ENCODE results near the gene KSR1. TPM values are rescaled to one million over a fixed set of nuclear protein-coding genes. Genes with fewer than 3 reads are reported as not detected.
A peak's percentile ranks its signal among the peaks of the same experiment; 100 is the strongest.
"Not testable (repeated sequence)": the region's sequence is repeated elsewhere in the genome, so short reads cannot be mapped to it uniquely, and the experiment has no call there.

KSR1 gene
- total and polyA plus RNA-seq, 4 donors, result 23.0 to 71.1 (median 47.0) TPM

GRCh38 chr17:27651411-27652345 lies 195.4 kb downstream of the KSR1 start:
- WGBS (ENCODE audit: insufficient coverage), result 61% methylated on average over 12 of the region's 16 CpGs
- DNase-seq (ENCODE audit: low read depth in 4 of 6, low spot score in 6 of 6), result peak in 1 of 6 donors; percentile 31
- Histone ChIP-seq H3K27me3 (ENCODE audit: control insufficient read depth, insufficient read depth, low read length) (no peaks in the 10 kb centered on the region), H3K27ac (ENCODE audit: low read depth, low read length) (no peak overlapping the region), H3K9me3 (ENCODE audit: control insufficient read depth, insufficient read depth, low read length) (no peaks in the 10 kb centered on the region), H3K4me3 (ENCODE audit: low read depth, low read length) (no peak overlapping the region), H3K36me3 (ENCODE audit: control insufficient read depth, insufficient read depth, low read length) (no peaks in the 10 kb centered on the region), H3K4me1 (ENCODE audit: control insufficient read depth, insufficient read depth, low read length) (peaks cover 19% of the 10 kb centered on the region)

DNA sequence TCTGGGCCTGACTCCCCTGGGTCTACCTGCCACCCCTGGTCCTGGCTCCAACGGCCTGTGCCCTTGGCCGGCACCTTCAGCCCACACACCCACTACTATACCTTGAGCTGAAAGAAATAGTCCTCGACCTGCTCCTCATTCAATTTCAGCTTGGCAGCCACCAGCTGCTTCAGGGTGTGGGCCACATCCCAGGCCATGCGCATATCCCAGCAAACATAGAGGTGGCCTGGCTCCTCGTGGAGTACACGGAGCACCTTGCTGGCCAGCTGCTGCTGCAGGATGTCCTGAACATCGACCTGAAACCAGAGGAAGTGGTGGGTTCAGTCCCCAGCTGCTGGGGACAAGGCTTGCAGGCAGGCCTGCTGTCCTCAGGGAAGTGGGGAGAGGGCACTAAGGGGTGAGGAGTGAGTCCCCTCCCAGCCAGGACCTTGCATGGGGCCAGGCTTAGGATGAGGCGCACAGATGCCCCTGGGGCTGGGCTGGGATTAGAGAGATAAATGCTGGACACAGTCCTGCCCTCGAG lies 197.3 kb downstream of the KSR1 start:
- H3K27me3 ChIP-seq (ENCODE audit: control insufficient read depth, insufficient read depth, low read length); DNase-seq (ENCODE audit: low read depth in 4 of 6, low spot score in 6 of 6); H3K4me3 ChIP-seq (ENCODE audit: low read depth, low read length); H3K27ac ChIP-seq (ENCODE audit: low read depth, low read length); H3K9me3 ChIP-seq (ENCODE audit: control insufficient read depth, insufficient read depth, low read length); H3K36me3 ChIP-seq (ENCODE audit: control insufficient read depth, insufficient read depth, low read length): not testable (repeated sequence)
- 88% methylated on average over 7 of the region's 9 CpGs for WGBS (ENCODE audit: insufficient coverage)
- H3K4me1 ChIP-seq (ENCODE audit: control insufficient read depth, insufficient read depth, low read length), result peaks cover 19% of the 10 kb centered on the region

DNA sequence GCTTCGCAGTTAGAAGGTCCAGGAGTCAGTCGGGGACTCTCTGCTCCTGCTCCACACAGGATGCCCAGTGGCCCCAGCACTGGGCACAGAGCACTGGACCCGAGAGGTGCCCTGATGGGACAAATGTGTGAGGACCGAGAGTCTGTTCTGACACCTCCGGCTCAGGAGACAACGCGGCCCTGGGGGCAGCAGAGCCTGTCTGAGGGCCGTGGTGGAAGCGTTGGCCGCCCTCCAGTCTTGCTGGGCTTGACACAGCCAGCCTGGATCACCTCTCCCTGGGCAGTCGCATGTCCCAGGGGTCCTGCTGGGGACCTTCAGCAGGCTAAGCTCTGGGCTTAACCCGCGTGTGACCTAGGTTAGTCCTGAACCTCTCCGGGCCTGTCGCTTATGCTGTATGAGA lies 197.9 kb downstream of the KSR1 start:
- Histone ChIP-seq H3K36me3 (ENCODE audit: control insufficient read depth, insufficient read depth, low read length) (no peaks in the 10 kb centered on the region), H3K9me3 (ENCODE audit: control insufficient read depth, insufficient read depth, low read length) (no peaks in the 10 kb centered on the region), H3K4me1 (ENCODE audit: control insufficient read depth, insufficient read depth, low read length) (peaks cover 17% of the 10 kb centered on the region), H3K27me3 (ENCODE audit: control insufficient read depth, insufficient read depth, low read length) (no peaks in the 10 kb centered on the region), H3K27ac (ENCODE audit: low read depth, low read length) (no peak overlapping the region), H3K4me3 (ENCODE audit: low read depth, low read length) (no peak overlapping the region)
- no peak for DNase-seq (ENCODE audit: low read depth in 4 of 6, low spot score in 6 of 6)
- whole genome bisulfite sequencing (ENCODE audit: insufficient coverage), result 92% methylated on average over 12 of the region's 15 CpGs

DNA sequence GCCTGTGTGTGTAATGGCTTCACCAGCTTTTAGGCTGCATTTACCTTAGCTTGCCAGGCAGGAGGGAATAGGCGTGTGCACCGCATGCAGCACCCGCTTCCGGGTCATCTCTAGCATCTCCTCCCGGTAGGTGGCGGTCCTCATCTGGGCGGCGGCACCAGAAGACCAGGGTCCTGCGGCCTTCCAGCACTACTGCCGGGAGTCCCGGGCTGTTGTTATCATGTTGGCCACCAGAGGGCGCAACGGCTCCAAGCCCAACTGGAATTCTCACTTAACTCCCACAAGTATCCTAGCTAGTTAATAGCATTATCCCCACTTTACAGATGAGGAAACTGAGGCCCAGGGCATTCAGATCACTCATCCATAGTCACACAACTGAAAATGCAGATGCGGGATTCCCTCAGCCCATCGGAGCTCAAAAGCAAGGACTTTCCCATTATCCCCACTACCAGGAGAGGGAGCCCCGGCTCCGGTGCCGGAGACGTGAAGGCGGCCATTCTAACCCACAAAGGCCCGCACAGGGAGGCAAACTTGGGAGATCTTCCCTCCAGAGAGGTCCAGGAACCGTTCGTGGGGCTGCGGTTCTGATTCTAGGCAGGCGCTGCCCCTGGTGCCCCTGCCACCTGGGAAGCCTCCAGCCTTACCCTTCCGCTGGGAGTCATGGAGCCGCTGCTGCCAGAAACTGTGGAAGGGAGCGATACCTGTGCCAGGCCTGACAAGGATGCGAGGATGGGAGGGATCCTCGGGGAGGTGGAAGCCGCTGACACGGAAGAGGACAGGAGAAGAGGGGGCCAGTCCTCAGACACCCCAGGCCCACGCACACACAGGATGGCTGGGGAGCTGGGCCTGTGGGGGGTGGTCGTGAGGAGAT lies 198.6 kb downstream of the KSR1 start:
- Histone ChIP-seq H3K27ac (ENCODE audit: low read depth, low read length) (no peak overlapping the region), H3K4me1 (ENCODE audit: control insufficient read depth, insufficient read depth, low read length) (peaks cover 10% of the 10 kb centered on the region), H3K4me3 (ENCODE audit: low read depth, low read length) (no peak overlapping the region), H3K27me3 (ENCODE audit: control insufficient read depth, insufficient read depth, low read length) (no peaks in the 10 kb centered on the region), H3K36me3 (ENCODE audit: control insufficient read depth, insufficient read depth, low read length) (no peaks in the 10 kb centered on the region), H3K9me3 (ENCODE audit: control insufficient read depth, insufficient read depth, low read length) (no peaks in the 10 kb centered on the region)
- peak in 4 of 6 donors; percentile 31 to 76 (median 52) for DNase-seq (ENCODE audit: low read depth in 4 of 6, low spot score in 6 of 6)
- 47% methylated on average over 27 of the region's 34 CpGs for WGBS (ENCODE audit: insufficient coverage)

- not testable (repeated sequence) for H3K9me3 ChIP-seq (ENCODE audit: control insufficient read depth, insufficient read depth, low read length); H3K4me3 ChIP-seq (ENCODE audit: low read depth, low read length); H3K4me1 ChIP-seq (ENCODE audit: control insufficient read depth, insufficient read depth, low read length); H3K36me3 ChIP-seq (ENCODE audit: control insufficient read depth, insufficient read depth, low read length); H3K27me3 ChIP-seq (ENCODE audit: control insufficient read depth, insufficient read depth, low read length); DNase-seq (ENCODE audit: low read depth in 4 of 6, low spot score in 6 of 6); H3K27ac ChIP-seq (ENCODE audit: low read depth, low read length)
- WGBS (ENCODE audit: insufficient coverage), result 90% methylated on average over 11 of the region's 16 CpGs
Measured at GRCh38 chr17:27655525-27656111, 199.4 kb downstream of the KSR1 start.

DNA sequence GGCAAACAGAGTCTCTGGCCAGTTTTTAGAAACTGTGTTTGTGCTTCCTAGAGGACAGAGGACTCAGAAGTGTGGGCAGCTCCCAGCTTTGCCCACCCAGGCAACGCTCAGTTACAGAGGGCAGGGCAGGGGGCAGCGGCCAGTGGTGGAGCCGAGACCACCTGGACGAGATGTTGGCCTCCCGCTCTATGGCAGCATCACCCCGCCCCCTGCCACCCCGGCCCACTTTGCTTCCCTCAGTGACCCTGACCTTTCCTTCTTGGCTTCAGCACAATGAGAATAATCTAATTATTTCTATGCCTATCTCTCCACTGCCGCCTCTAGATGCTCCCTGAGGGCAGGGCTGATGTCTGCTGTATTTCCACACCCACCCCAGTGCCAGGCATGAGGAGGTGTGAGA lies 200.4 kb downstream of the KSR1 start:
- WGBS (ENCODE audit: insufficient coverage), result 88% methylated on average over 7 of the region's 8 CpGs
- not testable (repeated sequence) for H3K4me3 ChIP-seq (ENCODE audit: low read depth, low read length); DNase-seq (ENCODE audit: low read depth in 4 of 6, low spot score in 6 of 6); H3K4me1 ChIP-seq (ENCODE audit: control insufficient read depth, insufficient read depth, low read length); H3K36me3 ChIP-seq (ENCODE audit: control insufficient read depth, insufficient read depth, low read length); H3K27ac ChIP-seq (ENCODE audit: low read depth, low read length); H3K27me3 ChIP-seq (ENCODE audit: control insufficient read depth, insufficient read depth, low read length); H3K9me3 ChIP-seq (ENCODE audit: control insufficient read depth, insufficient read depth, low read length)

DNA sequence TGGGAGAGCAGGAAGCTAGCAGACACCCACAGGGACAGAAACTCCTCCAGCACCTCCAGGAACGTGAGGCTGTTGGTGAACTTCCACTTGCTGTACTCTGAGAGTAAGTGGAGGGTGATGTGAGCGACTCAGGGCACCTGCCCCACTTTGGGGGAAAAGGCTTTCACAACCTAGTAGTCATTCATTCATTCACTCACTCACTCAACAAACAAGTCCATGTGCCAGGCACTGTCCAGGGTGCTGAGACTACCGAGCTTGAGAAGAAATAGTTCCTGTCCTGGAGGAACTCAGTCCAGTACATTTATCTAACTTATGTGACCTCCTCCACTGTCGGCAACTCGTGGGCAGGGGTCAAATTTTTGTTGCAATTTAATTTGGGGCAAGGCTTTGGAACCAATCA lies 201.4 kb downstream of the KSR1 start:
- no peak overlapping the region for H3K4me3 ChIP-seq (ENCODE audit: low read depth, low read length)
- H3K27ac ChIP-seq (ENCODE audit: low read depth, low read length), result no peak overlapping the region
- no peaks in the 10 kb centered on the region for H3K9me3 ChIP-seq (ENCODE audit: control insufficient read depth, insufficient read depth, low read length)
- no peak for DNase-seq (ENCODE audit: low read depth in 4 of 6, low spot score in 6 of 6)
- no peaks in the 10 kb centered on the region for H3K27me3 ChIP-seq (ENCODE audit: control insufficient read depth, insufficient read depth, low read length)
- no CpG with 5 or more reads among the region's 5 CpGs for WGBS (ENCODE audit: insufficient coverage)
- no peaks in the 10 kb centered on the region for H3K36me3 ChIP-seq (ENCODE audit: control insufficient read depth, insufficient read depth, low read length)
- peaks cover 8% of the 10 kb centered on the region for H3K4me1 ChIP-seq (ENCODE audit: control insufficient read depth, insufficient read depth, low read length)

DNA sequence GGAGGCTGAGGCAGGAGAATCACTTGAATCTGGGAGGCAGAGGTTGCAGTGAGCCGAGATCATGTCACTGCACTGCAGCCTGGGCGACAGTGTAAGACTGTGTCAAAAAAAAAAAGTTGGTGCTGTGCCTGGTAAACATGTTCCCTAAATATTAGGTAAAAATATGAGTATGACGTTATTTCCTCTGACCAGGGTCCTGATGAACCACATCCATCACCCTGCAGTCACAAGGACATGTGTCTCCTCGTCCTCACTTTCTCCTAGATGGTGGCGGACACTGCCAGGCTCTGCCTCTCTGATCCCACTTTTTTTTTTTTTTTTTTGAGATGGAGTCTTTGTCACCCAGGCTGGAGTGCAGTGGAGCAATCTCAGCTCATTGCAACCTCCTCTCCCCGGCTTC lies 203.4 kb downstream of the KSR1 start:
- Histone ChIP-seq H3K36me3 (ENCODE audit: control insufficient read depth, insufficient read depth, low read length) (no peaks in the 10 kb centered on the region), H3K9me3 (ENCODE audit: control insufficient read depth, insufficient read depth, low read length) (no peaks in the 10 kb centered on the region), H3K4me3 (ENCODE audit: low read depth, low read length) (no peak overlapping the region), H3K27ac (ENCODE audit: low read depth, low read length) (no peak overlapping the region), H3K27me3 (ENCODE audit: control insufficient read depth, insufficient read depth, low read length) (no peaks in the 10 kb centered on the region), H3K4me1 (ENCODE audit: control insufficient read depth, insufficient read depth, low read length) (peaks cover 4% of the 10 kb centered on the region)
- DNase-seq (ENCODE audit: low read depth in 4 of 6, low spot score in 6 of 6), result no peak
- 83% methylated on average over 1 of the region's 6 CpGs for WGBS (ENCODE audit: insufficient coverage)

- Histone ChIP-seq H3K4me1 (ENCODE audit: control insufficient read depth, insufficient read depth, low read length) (no peaks in the 10 kb centered on the region), H3K9me3 (ENCODE audit: control insufficient read depth, insufficient read depth, low read length) (no peaks in the 10 kb centered on the region), H3K27me3 (ENCODE audit: control insufficient read depth, insufficient read depth, low read length) (no peaks in the 10 kb centered on the region), H3K36me3 (ENCODE audit: control insufficient read depth, insufficient read depth, low read length) (no peaks in the 10 kb centered on the region), H3K27ac (ENCODE audit: low read depth, low read length) (no peak overlapping the region), H3K4me3 (ENCODE audit: low read depth, low read length) (no peak overlapping the region)
- no peak for DNase-seq (ENCODE audit: low read depth in 4 of 6, low spot score in 6 of 6)
- no CpG with 5 or more reads among the region's 3 CpGs for WGBS (ENCODE audit: insufficient coverage)
Measured at GRCh38 chr17:27660436-27660835, 204.2 kb downstream of the KSR1 start.
